Body of pancreas (tissue), 4 donors: ENCODE results near the gene MSL1. TPM values are rescaled to one million over a fixed set of nuclear protein-coding genes. Genes with fewer than 3 reads are reported as not detected.
A peak's percentile ranks its signal among the peaks of the same experiment; 100 is the strongest.

Source experiments
- ATAC-seq: fragments of 150-250 bp; one replicate; pipeline ENCODE4 v1.9.1; 2016
- DNase-seq, 4 donors: peaks; one replicate each; pipeline ENCODE4 v3.0.0-alpha.2; 2019
- H3K27ac ChIP-seq, 4 donors: fragments of 200-600 bp; sonication (generic); 1 replicate in 3 of 4; 2 replicates in 1 of 4; pipeline versions ENCODE4 v1.5.1 to v1.6.1; 2016 to 2019; ENCODE audit warnings: mild to moderate bottlenecking in 1 of 4, mixed read lengths in 1 of 4, moderate library complexity in 1 of 4
- H3K27me3 ChIP-seq, 2 donors: fragments of 200-600 bp; sonication (generic); one replicate each; pipeline ENCODE4 v1.6.0; 2016; ENCODE audit warnings: mild to moderate bottlenecking in 1 of 2
- H3K36me3 ChIP-seq, 2 donors: fragments of 200-600 bp; sonication (generic); replicated peaks in 1 of 2; 2 replicates each; pipeline ENCODE4 v1.5.1; 2016; ENCODE audit warnings: low read depth in 2 of 2; ENCODE audit not compliant: insufficient read depth in 1 of 2
- H3K4me1 ChIP-seq: fragments of 200-600 bp; sonication (generic); one replicate; pipeline ENCODE4 v1.6.0; 2016
- H3K4me3 ChIP-seq, 2 donors: fragments of 200-600 bp; sonication (generic); 1 replicate in 1 of 2; 2 replicates in 1 of 2; pipeline ENCODE4 v1.5.1; 2016 to 2019
- H3K9me3 ChIP-seq, 3 donors: fragments of 200-600 bp; sonication (generic); 1 replicate in 2 of 3; 2 replicates in 1 of 3; pipeline ENCODE4 v1.5.1; 2016
- POLR2A ChIP-seq, 3 donors: fragments of 450-650 bp; IDR thresholded peaks; one replicate each; pipeline ENCODE4 v1.6.1; 2016; ENCODE audit warnings: antibody characterized with exemption in 3 of 3, mild to moderate bottlenecking in 2 of 3
- WGBS, 2 donors: methylation state at CpG; one replicate each; pipeline ENCODE4 v1.1.5; 2017; 5-methylcytosine and 5-hydroxymethylcytosine counted together
- intact Hi-C: fragments of 100-400 bp; cut with DNase I; formaldehyde crosslinking; loops from one replicate; pipeline ENCODE4 v1.15.1; 2023
- total RNA-seq, 2 donors: library from RNA; depleted of rRNA; stranded (reverse); fragments of >200 nt; gene quantifications; one replicate each; pipeline ENCODE4 v1.1.0, GENCODE V29; 2016
- TF ChIP-seq, protein P1 (sequence below), 7 experiments: fragments of 450-650 bp in 4 of 7; fragments of 200-600 bp in 3 of 7; sonication (generic) in 3 of 7; IDR thresholded peaks; one replicate each; pipeline ENCODE4 v1.5.1; 2016 to 2019; ENCODE audit warnings: antibody characterized with exemption in 7 of 7

Gene MSL1
- total RNA-seq, 2 donors from 2014 or later, result 75.5 to 157 TPM

DNA sequence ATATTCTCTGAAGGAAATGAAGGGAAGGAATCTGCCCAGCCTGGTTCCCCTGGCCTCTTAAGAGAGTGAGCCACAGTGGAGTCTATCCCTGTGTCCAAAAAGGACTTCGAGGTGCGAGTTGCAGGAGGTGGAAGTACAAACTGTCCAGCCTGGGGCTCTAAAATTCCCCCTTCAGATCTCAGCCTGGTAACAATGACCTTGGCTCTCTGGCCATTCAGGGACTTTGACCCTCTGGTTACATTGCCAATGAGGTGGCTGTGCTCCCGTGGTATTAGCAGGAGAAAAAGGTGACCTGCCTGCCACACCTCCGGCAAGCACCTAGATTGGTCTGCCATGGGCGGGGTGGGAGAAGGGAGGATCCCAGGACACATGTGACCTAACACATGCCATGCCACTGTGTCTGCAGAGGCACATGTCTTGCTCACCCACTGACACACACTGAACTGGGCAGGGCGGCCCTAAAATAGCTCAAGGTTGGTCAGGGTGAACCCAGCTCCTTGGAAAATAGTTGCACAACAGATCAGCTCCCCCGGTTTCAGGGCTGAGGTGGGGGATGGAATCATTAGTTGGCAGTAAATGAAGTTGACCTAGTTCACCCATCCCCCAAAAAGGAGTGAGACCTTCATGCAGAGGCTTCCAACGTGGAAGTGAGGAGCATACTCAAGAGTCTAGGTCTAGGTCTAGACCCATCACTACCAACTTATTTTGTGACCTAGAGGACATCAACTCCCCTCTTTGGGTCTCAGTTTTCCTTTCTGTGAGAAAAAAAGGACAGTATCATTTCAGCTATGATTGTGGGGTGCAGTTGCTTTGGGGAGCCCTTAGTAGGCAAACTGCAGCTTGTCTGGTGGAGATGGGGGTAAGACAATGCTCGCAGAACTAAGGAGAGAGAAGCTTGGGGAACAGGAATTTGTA lies 23.6 kb upstream of the MSL1 start:
- Histone ChIP-seq H3K4me3 (no peak overlapping the region), H3K9me3 (no peaks in the 10 kb centered on the region), H3K4me1 (peaks cover 84% of the 10 kb centered on the region), H3K27me3 (no peaks in the 10 kb centered on the region), H3K36me3 (peaks cover 7 to 8% of the 10 kb centered on the region in 2 donors), H3K27ac (peak overlapping the region; percentile 98 to 100 (median 99))
- TF ChIP-seq, protein P1, sequence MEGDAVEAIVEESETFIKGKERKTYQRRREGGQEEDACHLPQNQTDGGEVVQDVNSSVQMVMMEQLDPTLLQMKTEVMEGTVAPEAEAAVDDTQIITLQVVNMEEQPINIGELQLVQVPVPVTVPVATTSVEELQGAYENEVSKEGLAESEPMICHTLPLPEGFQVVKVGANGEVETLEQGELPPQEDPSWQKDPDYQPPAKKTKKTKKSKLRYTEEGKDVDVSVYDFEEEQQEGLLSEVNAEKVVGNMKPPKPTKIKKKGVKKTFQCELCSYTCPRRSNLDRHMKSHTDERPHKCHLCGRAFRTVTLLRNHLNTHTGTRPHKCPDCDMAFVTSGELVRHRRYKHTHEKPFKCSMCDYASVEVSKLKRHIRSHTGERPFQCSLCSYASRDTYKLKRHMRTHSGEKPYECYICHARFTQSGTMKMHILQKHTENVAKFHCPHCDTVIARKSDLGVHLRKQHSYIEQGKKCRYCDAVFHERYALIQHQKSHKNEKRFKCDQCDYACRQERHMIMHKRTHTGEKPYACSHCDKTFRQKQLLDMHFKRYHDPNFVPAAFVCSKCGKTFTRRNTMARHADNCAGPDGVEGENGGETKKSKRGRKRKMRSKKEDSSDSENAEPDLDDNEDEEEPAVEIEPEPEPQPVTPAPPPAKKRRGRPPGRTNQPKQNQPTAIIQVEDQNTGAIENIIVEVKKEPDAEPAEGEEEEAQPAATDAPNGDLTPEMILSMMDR (IDR thresholded peaks at IDR 0.05), result no peak
- TF ChIP-seq POLR2A (IDR thresholded peaks at IDR 0.05), result peak; percentile 32 to 62 (median 48)
- 5 to 17% methylated on average over 3 to 9 of the region's 9 CpGs for WGBS, 2 donors
- intact Hi-C loops, result no loop called here
- DNase-seq, result peak; percentile 85 to 96 (median 92)
- peak; percentile 26 for ATAC-seq

DNA sequence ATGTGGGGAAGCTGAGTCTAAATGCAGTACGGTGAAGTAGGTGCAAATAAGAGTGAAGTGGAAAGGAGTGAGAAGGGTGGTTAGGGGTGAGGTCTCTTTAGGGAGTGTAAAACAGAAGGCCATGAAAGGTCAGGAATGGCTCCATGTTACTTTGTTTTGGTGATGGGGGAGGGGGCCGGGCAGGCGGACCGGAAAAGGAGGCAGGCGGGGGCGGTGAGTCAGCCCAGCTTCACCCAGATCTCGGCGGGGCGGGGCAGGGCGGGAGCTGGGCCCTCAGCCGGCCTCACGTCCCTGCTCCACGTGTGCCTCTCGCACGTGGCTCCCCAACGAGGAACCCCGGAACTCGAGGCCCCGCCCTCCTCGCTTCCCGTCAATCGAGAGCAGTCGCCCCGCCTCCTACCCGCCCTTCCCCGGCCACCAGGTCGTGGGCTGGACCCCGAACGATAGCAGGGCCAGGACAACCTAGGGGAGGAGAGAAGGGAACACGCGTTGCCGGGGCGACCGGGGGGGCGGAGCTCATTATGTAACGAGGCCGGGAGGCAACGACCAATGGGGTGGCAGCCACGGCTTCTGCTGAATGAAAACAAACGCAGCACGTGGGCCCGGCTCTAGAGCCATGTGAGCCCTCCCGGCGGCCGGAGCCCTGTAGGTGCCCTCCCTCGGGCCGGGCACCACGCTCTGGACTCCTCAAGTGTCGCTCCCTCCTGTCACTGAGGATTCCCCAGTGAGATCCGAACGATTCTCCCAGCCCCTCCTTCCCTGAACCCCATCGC lies 22.7 kb upstream of the MSL1 start:
- Histone ChIP-seq H3K4me3 (peak overlapping the region; percentile 17 to 30), H3K27ac (peak overlapping the region; percentile 98 to 100 (median 99)), H3K27me3 (no peaks in the 10 kb centered on the region), H3K36me3 (peaks cover 2 to 8% of the 10 kb centered on the region in 2 donors), H3K4me1 (peaks cover 91% of the 10 kb centered on the region), H3K9me3 (no peaks in the 10 kb centered on the region)
- ATAC-seq, result peak; percentile 71
- 0 to 2% methylated on average over 22 to 51 of the region's 52 CpGs for WGBS, 2 donors
- peak; percentile 98 to 99 (median 98) for TF ChIP-seq POLR2A (IDR thresholded peaks at IDR 0.05)
- TF ChIP-seq, protein P1 (IDR thresholded peaks at IDR 0.05), result peak in 1 of 7 experiments; percentile 22
- peak; percentile 100 for DNase-seq
- intact Hi-C loops, result no loop called here

DNA sequence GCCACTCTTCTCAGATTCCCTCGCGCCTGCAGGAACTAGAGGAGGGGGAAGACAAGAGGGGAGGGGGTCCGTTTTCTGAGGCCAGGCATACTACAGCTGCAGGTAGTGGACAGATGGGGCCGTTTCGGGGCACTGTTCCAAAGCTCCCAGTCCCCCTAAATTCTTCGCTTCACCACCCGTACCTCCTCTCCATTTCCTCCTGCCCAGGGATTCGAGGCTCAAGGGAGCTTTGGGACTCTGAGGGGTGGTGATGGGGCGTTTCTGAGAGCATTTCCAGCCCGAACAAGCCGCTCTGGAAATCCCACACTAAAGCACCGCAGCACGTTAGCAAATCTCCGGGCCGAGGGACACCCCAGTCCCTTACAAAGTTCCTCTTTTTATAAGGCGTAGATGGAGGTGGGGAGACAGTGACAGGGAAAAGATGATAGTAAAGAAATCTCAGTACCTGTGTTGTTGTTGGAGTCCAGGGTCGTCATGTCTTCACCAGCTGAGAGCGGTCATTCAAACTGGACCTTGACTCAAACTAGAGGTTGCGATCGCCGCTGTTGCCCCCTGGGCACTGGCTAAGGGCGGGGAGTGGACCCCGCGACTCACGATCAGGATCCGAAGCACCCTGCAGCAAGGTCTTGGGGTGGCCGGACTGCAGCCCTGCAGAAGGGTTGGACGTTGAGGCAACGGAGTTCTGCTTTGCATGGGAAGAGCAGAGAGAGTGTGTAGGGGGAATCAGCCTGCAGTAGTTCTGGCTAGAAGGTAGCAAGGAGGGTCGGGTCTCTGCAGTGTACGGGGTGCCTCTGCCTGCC lies 22.0 kb upstream of the MSL1 start:
- intact Hi-C loops, result no loop called here
- 1% methylated on average over 30 to 31 of the region's 31 CpGs for WGBS, 2 donors
- Histone ChIP-seq H3K4me3 (peak overlapping the region; percentile 17 to 30), H3K36me3 (peaks cover 1 to 2% of the 10 kb centered on the region in 2 donors), H3K27me3 (no peaks in the 10 kb centered on the region), H3K4me1 (peaks cover 89% of the 10 kb centered on the region), H3K9me3 (no peaks in the 10 kb centered on the region), H3K27ac (peak overlapping the region; percentile 98 to 100 (median 99))
- DNase-seq (peak in 1 of 4 donors; percentile 49), ATAC-seq (no peak)
- TF ChIP-seq POLR2A (IDR thresholded peaks at IDR 0.05), result peak in 1 of 3 donors; percentile 1
- TF ChIP-seq, protein P1 (IDR thresholded peaks at IDR 0.05), result peak in 1 of 7 experiments; percentile 14

DNA sequence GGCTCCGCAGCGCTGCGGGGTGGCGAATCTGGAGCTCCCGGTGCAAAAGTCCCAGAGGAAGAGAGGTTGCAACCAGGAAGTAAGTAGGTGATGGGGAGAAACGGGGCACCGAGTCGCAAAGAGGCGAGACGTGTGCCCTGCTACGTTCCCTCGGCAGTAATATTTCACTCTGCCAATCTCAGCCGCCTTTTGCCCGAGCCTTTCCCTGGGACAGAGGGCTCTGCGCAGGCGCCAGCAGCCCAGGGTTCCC lies 21.4 kb upstream of the MSL1 start, which contains the start of gene NR1D1:
Gene NR1D1, minus strand, starts transcription at position 171 of the 250 bp plus-strand sequence. CDS start 495 bp downstream, outside the sequence.
- ATAC-seq, result no peak
- peaks cover 84% of the 10 kb centered on the region for H3K4me1 ChIP-seq
- H3K4me3 ChIP-seq, result peak within 1 kb of the TSS; percentile 17 to 30
- 0 to 1% methylated on average over 8 to 16 of the region's 16 CpGs for WGBS, 2 donors
- intact Hi-C loops, result no loop called here
- H3K27ac ChIP-seq, result peak within 1 kb of the TSS; percentile 98 to 100 (median 99)
- H3K36me3 ChIP-seq, result peaks cover 0 to under 1% of the 10 kb centered on the region in 2 donors
- no peaks in the 10 kb centered on the region for H3K9me3 ChIP-seq
- peak; percentile 99 to 100 (median 99) for TF ChIP-seq POLR2A (IDR thresholded peaks at IDR 0.05)
- TF ChIP-seq, protein P1 (IDR thresholded peaks at IDR 0.05), result no peak
- no peaks in the 10 kb centered on the region for H3K27me3 ChIP-seq
- DNase-seq, result no peak
